ENCODE measurements around the gene EYA2.

The EYA2 gene

GRCh38 chr20:47097691-47098622 lies 203.3 kb downstream of the EYA2 start:
- no peaks in the 10 kb centered on the region for H3K36me3 ChIP-seq (ENCODE audit: insufficient read depth, low read length)
- no peak for DNase-seq (ENCODE audit: low read depth, low spot score)
- TF ChIP-seq EZH2 (IDR thresholded peaks at IDR 0.05) (no peak), POLR2AphosphoS5 (IDR thresholded peaks at IDR 0.05; ENCODE audit: borderline replicate concordance, low read depth, low read length) (no peak), FOXP2 (optimal IDR thresholded peaks at IDR 0.05; ENCODE audit: control extremely low read depth, extremely low read length, insufficient read depth) (no peak)

DNA sequence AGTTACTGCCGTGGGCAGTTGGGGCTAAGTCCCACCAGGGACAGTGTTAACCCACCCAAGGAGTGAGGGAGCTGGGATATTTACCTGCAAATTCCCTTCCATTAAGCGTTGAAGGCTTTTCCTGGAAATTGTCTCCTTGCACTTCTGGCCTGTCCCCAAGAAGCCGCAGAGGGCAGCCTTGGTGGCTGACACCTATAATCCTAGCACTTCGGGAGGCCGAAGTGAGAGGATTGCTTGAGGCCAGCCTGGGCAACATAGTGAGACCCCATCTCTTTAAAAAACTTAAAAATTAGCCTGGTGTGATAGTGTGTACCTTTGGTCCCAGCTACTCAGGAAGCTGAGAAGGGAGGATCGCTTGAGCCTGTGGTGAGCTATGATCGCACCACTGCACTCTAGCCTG lies 204.4 kb downstream of the EYA2 start:
- no peak overlapping the region for H3K4me3 ChIP-seq
- H3K9me3 ChIP-seq (ENCODE audit: low read depth, low read length) = 0 out of 2 replicates have a peak, but pooled peaks cover 4% of the 10 kb centered on the region
- TF ChIP-seq POLR2AphosphoS5 (IDR thresholded peaks at IDR 0.05; ENCODE audit: borderline replicate concordance, low read depth, low read length) = no peak
- TF ChIP-seq FOXP2 (optimal IDR thresholded peaks at IDR 0.05; ENCODE audit: control extremely low read depth, extremely low read length, insufficient read depth) = no peak
- no peak for TF ChIP-seq EZH2 (IDR thresholded peaks at IDR 0.05)
- H3K36me3 ChIP-seq (ENCODE audit: insufficient read depth, low read length) = no peaks in the 10 kb centered on the region
- no peak overlapping the region for H3K27ac ChIP-seq
- no peak overlapping the region for H3K9ac ChIP-seq (ENCODE audit: insufficient read length)
- DNase-seq (ENCODE audit: low read depth, low spot score) = no peak

More at GRCh38 chr20:47097691-47098622, 203.3 kb downstream of the EYA2 start:
- Histone ChIP-seq H3K9me3 (ENCODE audit: low read depth, low read length) (0 out of 2 replicates have a peak, but pooled peaks cover 4% of the 10 kb centered on the region), H3K4me3 (no peak overlapping the region), H3K27ac (no peak overlapping the region), H3K9ac (ENCODE audit: insufficient read length) (no peak overlapping the region)

DNA sequence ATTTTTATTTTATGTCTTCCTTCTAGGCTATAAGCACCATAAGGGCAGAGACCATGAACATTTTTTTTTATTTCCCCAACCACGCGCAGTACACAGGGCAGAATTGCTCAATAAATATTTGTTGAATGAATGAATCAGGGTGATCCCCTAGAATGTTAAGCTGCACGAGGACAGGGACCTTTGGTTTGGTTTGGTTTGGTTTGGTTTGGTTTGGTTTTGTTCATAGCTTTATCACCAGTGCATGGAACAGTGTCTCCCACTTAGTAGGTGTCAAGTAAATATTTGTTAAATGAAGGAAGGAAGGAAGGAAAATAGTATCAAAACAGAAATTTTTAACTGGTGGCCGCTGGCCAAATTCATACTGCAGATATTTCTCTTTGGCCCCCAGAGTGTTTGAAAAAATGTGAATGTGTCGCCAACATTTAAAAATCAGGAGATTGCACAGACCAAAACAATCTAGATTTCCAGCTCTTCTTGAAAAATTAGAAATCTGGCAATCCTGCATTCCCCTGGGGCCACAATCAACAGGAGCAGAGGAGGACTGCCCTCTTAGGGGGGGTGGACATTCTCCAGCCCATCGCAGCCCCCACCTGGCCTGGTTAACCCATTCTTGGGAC lies 205.3 kb downstream of the EYA2 start:
- H3K36me3 ChIP-seq (ENCODE audit: insufficient read depth, low read length) = no peaks in the 10 kb centered on the region
- H3K9ac ChIP-seq (ENCODE audit: insufficient read length) = no peak overlapping the region
- no peak for DNase-seq (ENCODE audit: low read depth, low spot score)
- no peak overlapping the region for H3K27ac ChIP-seq
- no peak for TF ChIP-seq EZH2 (IDR thresholded peaks at IDR 0.05)
- TF ChIP-seq POLR2AphosphoS5 (IDR thresholded peaks at IDR 0.05; ENCODE audit: borderline replicate concordance, low read depth, low read length) = no peak
- no peak for TF ChIP-seq FOXP2 (optimal IDR thresholded peaks at IDR 0.05; ENCODE audit: control extremely low read depth, extremely low read length, insufficient read depth)
- H3K9me3 ChIP-seq (ENCODE audit: low read depth, low read length) = 0 out of 2 replicates have a peak, but pooled peaks cover 4% of the 10 kb centered on the region
- no peak overlapping the region for H3K4me3 ChIP-seq

GRCh38 chr20:47102629-47103028 lies 208.0 kb downstream of the EYA2 start:
- no peak overlapping the region for H3K27ac ChIP-seq
- no peak overlapping the region for H3K9ac ChIP-seq (ENCODE audit: insufficient read length)
- no peaks in the 10 kb centered on the region for H3K9me3 ChIP-seq (ENCODE audit: low read depth, low read length)
- no peak for TF ChIP-seq FOXP2 (optimal IDR thresholded peaks at IDR 0.05; ENCODE audit: control extremely low read depth, extremely low read length, insufficient read depth)
- TF ChIP-seq POLR2AphosphoS5 (IDR thresholded peaks at IDR 0.05; ENCODE audit: borderline replicate concordance, low read depth, low read length) = no peak
- no peaks in the 10 kb centered on the region for H3K36me3 ChIP-seq (ENCODE audit: insufficient read depth, low read length)
- no peak overlapping the region for H3K4me3 ChIP-seq
- no peak for DNase-seq (ENCODE audit: low read depth, low spot score)

DNA sequence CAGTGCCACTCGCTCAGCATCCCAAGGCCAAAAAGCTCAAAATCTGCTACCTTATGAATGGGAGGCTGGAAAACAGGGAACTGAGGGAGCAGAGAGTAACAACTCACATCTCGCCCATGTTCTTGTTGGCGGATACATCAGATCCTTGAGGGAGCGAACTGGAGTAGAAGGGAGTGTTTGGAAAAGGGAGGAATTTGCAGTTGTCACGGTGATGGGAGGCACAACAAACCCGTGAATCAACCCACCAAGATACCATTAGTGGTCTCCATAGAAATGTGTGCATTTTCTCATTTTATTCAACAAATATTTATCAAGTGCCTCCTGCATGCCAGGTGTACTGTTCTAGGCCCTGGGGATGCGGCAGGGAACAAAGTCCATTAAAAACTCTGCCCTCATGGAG lies 212.1 kb downstream of the EYA2 start:
- no peak overlapping the region for H3K27ac ChIP-seq
- no peak overlapping the region for H3K4me3 ChIP-seq
- no peak for DNase-seq (ENCODE audit: low read depth, low spot score)
- H3K9ac ChIP-seq (ENCODE audit: insufficient read length) = no peak overlapping the region
- no peaks in the 10 kb centered on the region for H3K9me3 ChIP-seq (ENCODE audit: low read depth, low read length)
- H3K36me3 ChIP-seq (ENCODE audit: insufficient read depth, low read length) = no peaks in the 10 kb centered on the region
- TF ChIP-seq EZH2 (IDR thresholded peaks at IDR 0.05) = no peak
- TF ChIP-seq POLR2AphosphoS5 (IDR thresholded peaks at IDR 0.05; ENCODE audit: borderline replicate concordance, low read depth, low read length) = no peak
- no peak for TF ChIP-seq FOXP2 (optimal IDR thresholded peaks at IDR 0.05; ENCODE audit: control extremely low read depth, extremely low read length, insufficient read depth)

- no peak for DNase-seq (ENCODE audit: low read depth, low spot score)
- no peak overlapping the region for H3K27ac ChIP-seq
- TF ChIP-seq EZH2 (IDR thresholded peaks at IDR 0.05) = no peak
- no peak overlapping the region for H3K4me3 ChIP-seq
- H3K9me3 ChIP-seq (ENCODE audit: low read depth, low read length) = no peaks in the 10 kb centered on the region
- H3K36me3 ChIP-seq (ENCODE audit: insufficient read depth, low read length) = no peaks in the 10 kb centered on the region
- H3K9ac ChIP-seq (ENCODE audit: insufficient read length) = no peak overlapping the region
These were observed 214.4 kb downstream of the EYA2 start for GRCh38 chr20:47108994-47109393.

- H3K9ac ChIP-seq (ENCODE audit: insufficient read length) = no peak overlapping the region
These were observed 216.2 kb downstream of the EYA2 start for GRCh38 chr20:47110819-47111218.

GRCh38 chr20:47111576-47111975 lies 216.9 kb downstream of the EYA2 start:
- Histone ChIP-seq H3K9ac (ENCODE audit: insufficient read length) (no peak overlapping the region), H3K9me3 (ENCODE audit: low read depth, low read length) (no peaks in the 10 kb centered on the region), H3K4me3 (no peak overlapping the region), H3K36me3 (ENCODE audit: insufficient read depth, low read length) (no peaks in the 10 kb centered on the region), H3K27ac (no peak overlapping the region)
- TF ChIP-seq FOXP2 (optimal IDR thresholded peaks at IDR 0.05; ENCODE audit: control extremely low read depth, extremely low read length, insufficient read depth) (no peak), POLR2AphosphoS5 (IDR thresholded peaks at IDR 0.05; ENCODE audit: borderline replicate concordance, low read depth, low read length) (no peak), EZH2 (IDR thresholded peaks at IDR 0.05) (no peak)
- DNase-seq (ENCODE audit: low read depth, low spot score) = no peak

More at GRCh38 chr20:47110819-47111218, 216.2 kb downstream of the EYA2 start:
- Histone ChIP-seq H3K9me3 (ENCODE audit: low read depth, low read length) (no peaks in the 10 kb centered on the region), H3K4me3 (no peak overlapping the region), H3K36me3 (ENCODE audit: insufficient read depth, low read length) (no peaks in the 10 kb centered on the region), H3K27ac (no peak overlapping the region)
- TF ChIP-seq POLR2AphosphoS5 (IDR thresholded peaks at IDR 0.05; ENCODE audit: borderline replicate concordance, low read depth, low read length) (no peak), FOXP2 (optimal IDR thresholded peaks at IDR 0.05; ENCODE audit: control extremely low read depth, extremely low read length, insufficient read depth) (no peak)
- DNase-seq (ENCODE audit: low read depth, low spot score) = no peak

Data from SK-N-MC (cell line).